ENCODE data around the gene PTGDS. TPM values are rescaled to one million over a fixed set of nuclear protein-coding genes. Genes with fewer than 3 reads are reported as not detected.
A peak's percentile ranks its signal among the peaks of the same experiment; 100 is the strongest.

Gene PTGDS
- total RNA-seq, 2 donors from 2014 or later: 1.3 TPM; not detected in 1

GRCh38 chr9:137028263-137029057 is 51.2 kb downstream of the PTGDS start:
- H3K36me3 Mint-ChIP-seq (ENCODE audit: low read depth): peaks cover 8% of the 10 kb centered on the region
- H3K4me1 Mint-ChIP-seq: peaks cover 5% of the 10 kb centered on the region
- no peaks in the 10 kb centered on the region for H3K9me3 Mint-ChIP-seq
- no peaks in the 10 kb centered on the region for H3K27me3 Mint-ChIP-seq
- peak overlapping the region; percentile 66 for H3K27ac Mint-ChIP-seq
- H3K4me3 Mint-ChIP-seq: peak overlapping the region; percentile 86
- ATAC-seq (replicated peaks): peak; percentile 41

- Mint-ChIP-seq H3K4me3 (peak overlapping the region; percentile 86), H3K27me3 (no peaks in the 10 kb centered on the region), H3K27ac (peak overlapping the region; percentile 66), H3K36me3 (ENCODE audit: low read depth) (peaks cover 8% of the 10 kb centered on the region), H3K4me1 (peaks cover 5% of the 10 kb centered on the region), H3K9me3 (no peaks in the 10 kb centered on the region)
- peak; percentile 60 for ATAC-seq (replicated peaks)
Observed at GRCh38 chr9:137029058-137029936, 52.0 kb downstream of the PTGDS start.

GRCh38 chr9:137030006-137030405 is 52.7 kb downstream of the PTGDS start:
- Mint-ChIP-seq H3K4me3 (peak overlapping the region; percentile 86), H3K27me3 (no peaks in the 10 kb centered on the region), H3K27ac (peak overlapping the region; percentile 92), H3K9me3 (no peaks in the 10 kb centered on the region), H3K36me3 (ENCODE audit: low read depth) (peaks cover 8% of the 10 kb centered on the region), H3K4me1 (peaks cover 9% of the 10 kb centered on the region)
- ATAC-seq (replicated peaks): no peak

GRCh38 chr9:137030538-137031527 is 53.5 kb downstream of the PTGDS start:
- Mint-ChIP-seq H3K4me3 (peak overlapping the region; percentile 86), H3K27me3 (no peaks in the 10 kb centered on the region), H3K27ac (peak overlapping the region; percentile 92), H3K4me1 (peaks cover 9% of the 10 kb centered on the region), H3K36me3 (ENCODE audit: low read depth) (peaks cover 8% of the 10 kb centered on the region), H3K9me3 (no peaks in the 10 kb centered on the region)
- ATAC-seq (replicated peaks): peak; percentile 8

Other genes with a start within 250 kb of the PTGDS start
- gene LCN10, start 234.6 kb upstream of the PTGDS start, total RNA-seq: 1 to 10 TPM; 1.0 to 1.8 TPM
- not detected for gene LCN6, start 229.0 kb upstream of the PTGDS start, total RNA-seq
- not detected for gene LCN8, start 219.3 kb upstream of the PTGDS start, total RNA-seq
- not detected for gene LCN15, start 213.0 kb upstream of the PTGDS start, total RNA-seq
- gene TMEM141, start 186.2 kb upstream of the PTGDS start, total RNA-seq: 10 to 100 TPM; 30.1 to 30.7 TPM
- gene CCDC183, start 181.2 kb upstream of the PTGDS start, total RNA-seq: 1 to 10 TPM in 1 of 2 donors, under 1 TPM in 1; 0.41 to 2.1 TPM
- 100 to 1,000 TPM in 1 of 2 donors, 10 to 100 TPM in 1; 51.5 to 108 TPM for gene RABL6, start 169.6 kb upstream of the PTGDS start, total RNA-seq
- gene AJM1, start 135.0 kb upstream of the PTGDS start, total RNA-seq: 10 to 100 TPM in 1 of 2 donors, 1 to 10 TPM in 1; 4.3 to 12.9 TPM
- 100 to 1,000 TPM; 138 to 194 TPM for gene PHPT1, start 128.1 kb upstream of the PTGDS start, total RNA-seq
- 10 to 100 TPM; 18.6 to 27.4 TPM for gene MAMDC4, start 125.2 kb upstream of the PTGDS start, total RNA-seq
- gene EDF1, start 111.2 kb upstream of the PTGDS start, total RNA-seq: 100 to 1,000 TPM; 221 to 265 TPM
- gene TRAF2, start 91.0 kb upstream of the PTGDS start, total RNA-seq: 10 to 100 TPM; 54.4 to 56.8 TPM
- 10 to 100 TPM; 91.0 to 99.2 TPM for gene FBXW5, start 32.8 kb upstream of the PTGDS start, total RNA-seq
- 1 to 10 TPM in 1 of 2 donors, not detected in 1; 3.1 TPM for gene C8G, start 32.3 kb upstream of the PTGDS start, total RNA-seq
- gene LCN12, start 25.2 kb upstream of the PTGDS start, total RNA-seq: 1 to 10 TPM in 1 of 2 donors, under 1 TPM in 1; 0.54 to 2.4 TPM
- gene LCNL1, start 5.5 kb downstream of the PTGDS start, total RNA-seq: under 1 TPM in 1 of 2 donors, not detected in 1; 0.11 TPM
- 10 to 100 TPM; 31.1 to 49.1 TPM for gene PAXX, start 14.9 kb downstream of the PTGDS start, total RNA-seq
- under 1 TPM in 1 of 2 donors, not detected in 1; 0.26 TPM for gene CLIC3, start 19.1 kb downstream of the PTGDS start, total RNA-seq
- gene ABCA2, start 50.7 kb downstream of the PTGDS start, total RNA-seq: 10 to 100 TPM; 43.0 to 63.9 TPM
- gene FUT7, start 54.6 kb downstream of the PTGDS start, total RNA-seq: 10 to 100 TPM; 12.1 to 27.9 TPM
- 10 to 100 TPM; 66.3 to 96.1 TPM for gene NPDC1, start 68.7 kb downstream of the PTGDS start, total RNA-seq
- under 1 TPM; 0.39 to 0.69 TPM for gene ENTPD2, start 76.6 kb downstream of the PTGDS start, total RNA-seq
- gene SAPCD2, start 93.1 kb downstream of the PTGDS start, total RNA-seq: 10 to 100 TPM in 1 of 2 donors, 1 to 10 TPM in 1; 5.6 to 21.9 TPM
- gene UAP1L1, start 100.0 kb downstream of the PTGDS start, total RNA-seq: 10 to 100 TPM; 27.9 to 33.0 TPM
- 10 to 100 TPM; 38.2 to 67.6 TPM for gene MAN1B1, start 109.5 kb downstream of the PTGDS start, total RNA-seq
- gene DPP7, start 137.2 kb downstream of the PTGDS start, total RNA-seq: 100 to 1,000 TPM; 219 to 255 TPM
- 1 to 10 TPM in 1 of 2 donors, under 1 TPM in 1; 0.06 to 1.2 TPM for gene GRIN1, start 161.7 kb downstream of the PTGDS start, total RNA-seq
- gene LRRC26, start 192.5 kb downstream of the PTGDS start, total RNA-seq: not detected
- gene TMEM210, start 194.6 kb downstream of the PTGDS start, total RNA-seq: not detected
- gene ANAPC2, start 211.1 kb downstream of the PTGDS start, total RNA-seq: 10 to 100 TPM; 50.6 to 53.1 TPM
- 10 to 100 TPM; 43.7 to 84.7 TPM for gene SSNA1, start 211.2 kb downstream of the PTGDS start, total RNA-seq
- gene TPRN, start 223.2 kb downstream of the PTGDS start, total RNA-seq: 1 to 10 TPM; 5.5 to 9.4 TPM
- 10 to 100 TPM; 19.3 to 27.3 TPM for gene TMEM203, start 228.1 kb downstream of the PTGDS start, total RNA-seq
- gene NDOR1, start 228.2 kb downstream of the PTGDS start, total RNA-seq: 10 to 100 TPM; 20.5 to 40.2 TPM
- gene RNF208, start 244.7 kb downstream of the PTGDS start, total RNA-seq: 1 to 10 TPM; 3.5 to 7.4 TPM
- under 1 TPM; 0.32 to 0.40 TPM for gene CYSRT1, start 247.7 kb downstream of the PTGDS start, total RNA-seq
- gene RNF224, start 250.0 kb downstream of the PTGDS start, total RNA-seq: under 1 TPM in 1 of 2 donors, not detected in 1; 0.17 TPM